ENCODE data around the gene BTRC.

GRCh38 chr10:101466016-101466912 lies 112.3 kb downstream of the BTRC start:
- TF ChIP-seq POLR2A (IDR thresholded peaks at IDR 0.05) (no peak), CTCF (IDR thresholded peaks at IDR 0.05) (no peak)
